ENCODE results near the gene MYLIP.

GRCh38 chr6:16102208-16102607, 26.7 kb upstream of the MYLIP start:
- TF ChIP-seq EZH2 (IDR thresholded peaks at IDR 0.05; ENCODE audit: low read depth, unreplicated experiment) (no peak), POLR2AphosphoS5 (IDR thresholded peaks at IDR 0.05; ENCODE audit: low read depth) (no peak), CTCF (conservative IDR thresholded peaks at IDR 0.05; ENCODE audit: low read depth in 2 of 2) (no peak), STAT1 (IDR thresholded peaks at IDR 0.05; ENCODE audit: unreplicated experiment) (no peak), REST (IDR thresholded peaks at IDR 0.05; ENCODE audit: unreplicated experiment) (no peak), ETS1 (IDR thresholded peaks at IDR 0.05) (no peak), EZH2phosphoT487 (IDR thresholded peaks at IDR 0.05; ENCODE audit: unreplicated experiment) (no peak), ZNF331 (CRISPR knock-in tag; IDR thresholded peaks at IDR 0.05; ENCODE audit: low read depth) (no peak), CREB1 (CRISPR knock-in tag; IDR thresholded peaks at IDR 0.05; ENCODE audit: low read depth) (no peak), ZNF114 (CRISPR knock-in tag; IDR thresholded peaks at IDR 0.05) (no peak)
